Inflammatory macrophage treated with lipopolysaccharide for 1 hour (primary cell): Measurements from ENCODE around the gene SLX1B.
"Not testable (repeated sequence)": the region's sequence is repeated elsewhere in the genome, so short reads cannot be mapped to it uniquely, and the experiment has no call there.

ENCODE experiments used
- DNase-seq, 2 donors: peaks; one replicate each; pipeline ENCODE4 v3.0.0-alpha.2; 2020 to 2022

Gene SLX1B

GRCh38 chr16:29454269-29454668 lies at the start of gene SLX1B, which contains the start of gene BOLA2:
TSS of gene SLX1B (plus strand) at chr16:29454533.
TSS of gene BOLA2 (minus strand) at chr16:29454351. CDS start at chr16:29454253, 98 bp downstream.
- DNase-seq = not testable (repeated sequence)

- DNase-seq = not testable (repeated sequence)
These were observed 49.1 kb upstream of the SLX1B start for GRCh38 chr16:29405249-29405648.

- not testable (repeated sequence) for DNase-seq
These were observed 30.7 kb upstream of the SLX1B start for GRCh38 chr16:29423587-29423986.

- not testable (repeated sequence) for DNase-seq
These were observed 28.9 kb upstream of the SLX1B start for GRCh38 chr16:29425390-29425789.

- DNase-seq = not testable (repeated sequence)
These were observed 579 bp upstream of the SLX1B start for GRCh38 chr16:29453754-29454153.

GRCh38 chr16:29454828-29455227 lies 495 bp downstream of the SLX1B start:
- DNase-seq = not testable (repeated sequence)

- DNase-seq = not testable (repeated sequence)
These were observed 3.3 kb downstream of the SLX1B start for GRCh38 chr16:29457660-29458059.

- not testable (repeated sequence) for DNase-seq
These were observed 5.6 kb downstream of the SLX1B start, which contains the start of gene SULT1A4 for GRCh38 chr16:29459706-29460646. TSS of gene SULT1A4 (plus strand) at chr16:29459913. CDS start at chr16:29461386, 1,473 bp downstream.

- not testable (repeated sequence) for DNase-seq
These were observed 6.3 kb downstream of the SLX1B start for GRCh38 chr16:29460647-29461030.

GRCh38 chr16:29465985-29466824 lies 11.9 kb downstream of the SLX1B start:
- not testable (repeated sequence) for DNase-seq

GRCh38 chr16:29466904-29467303 lies 12.6 kb downstream of the SLX1B start:
- not testable (repeated sequence) for DNase-seq

GRCh38 chr16:29467654-29468366 lies 13.5 kb downstream of the SLX1B start:
- DNase-seq = not testable (repeated sequence)

GRCh38 chr16:29469660-29470059 lies 15.3 kb downstream of the SLX1B start:
- not testable (repeated sequence) for DNase-seq

GRCh38 chr16:29472065-29472464 lies 17.7 kb downstream of the SLX1B start:
- DNase-seq = not testable (repeated sequence)

- DNase-seq = not testable (repeated sequence)
These were observed 27.9 kb downstream of the SLX1B start for GRCh38 chr16:29482276-29482675.

- not testable (repeated sequence) for DNase-seq
These were observed 52.0 kb downstream of the SLX1B start, which contains the start of gene NPIPB12 for GRCh38 chr16:29506308-29506707. TSS of gene NPIPB12 (minus strand) at chr16:29506408.
